GM13977 (cell line): ENCODE results near the gene CHD9NB.
"Not testable (repeated sequence)": the region's sequence is repeated elsewhere in the genome, so short reads cannot be mapped to it uniquely, and the experiment has no call there.

ENCODE experiments used
- DNase-seq: peaks from one replicate; pipeline ENCODE4 v3.0.0; 2012; ENCODE audit warnings: low spot score
- CTCF ChIP-seq: IDR thresholded peaks from 2 replicates; pipeline ENCODE4 v1.5.1; 2012; ENCODE audit warnings: mild to moderate bottlenecking, control low read depth; ENCODE audit not compliant: insufficient read depth; ENCODE audit errors: extremely low read depth, missing control alignments
- in situ Hi-C: fragments of 300-500 bp; cut with MboI; formaldehyde crosslinking; loops from one replicate; pipeline ENCODE4 v1.12.0; 2022; ENCODE audit warnings: low sequenced_read_pairs, low pct_unique_long_range_greater_than_20kb, mixed read lengths, inconsistent platforms; ENCODE audit not compliant: unreplicated experiment

Gene CHD9NB

GRCh38 chr16:53042235-53042701 is 10.4 kb downstream of the CHD9NB start:
- in situ Hi-C loops, result no loop called here
- DNase-seq, result no peak
- TF ChIP-seq CTCF, result no peak

- DNase-seq, result no peak
- no peak for TF ChIP-seq CTCF
- in situ Hi-C loops, result no loop called here
These were observed 11.2 kb downstream of the CHD9NB start for GRCh38 chr16:53041320-53042051.

GRCh38 chr16:53040788-53041187 is 11.9 kb downstream of the CHD9NB start:
- DNase-seq, result no peak
- in situ Hi-C loops, result no loop called here
- no peak for TF ChIP-seq CTCF

GRCh38 chr16:53036711-53037110 is 16.0 kb downstream of the CHD9NB start:
- DNase-seq, in situ Hi-C loops: not testable (repeated sequence)

GRCh38 chr16:53036066-53036465 is 16.6 kb downstream of the CHD9NB start:
- DNase-seq, result no peak
- in situ Hi-C loops, result no loop called here
- no peak for TF ChIP-seq CTCF

GRCh38 chr16:53035176-53035942 is 17.3 kb downstream of the CHD9NB start:
- no peak for TF ChIP-seq CTCF
- DNase-seq, result no peak
- in situ Hi-C loops, result no loop called here

- in situ Hi-C loops, result no loop called here
- no peak for TF ChIP-seq CTCF
- no peak for DNase-seq
These were observed 18.4 kb downstream of the CHD9NB start for GRCh38 chr16:53034306-53034705.
